HepG2 (cell line): ENCODE measurements around the gene ST6GALNAC4. TPM values are rescaled to one million over a fixed set of nuclear protein-coding genes. Genes with fewer than 3 reads are reported as not detected.

Experiments
- ATAC-seq: fragments of 200-7000 bp; cut with Tn5 transposase; 3 replicates; pipeline ENCODE4 v1.9.1; 2020; ENCODE audit warnings: mild to moderate bottlenecking, moderate library complexity
- BruUV-seq: library from RNA; stranded (reverse); fragments of 400-500 nt; replicated peaks from 2 replicates; lab custom pipeline; 2021; lab: Mats Ljungman, UMichigan
- CTCF ChIA-PET: fragments of 300-600 bp; formaldehyde crosslinking; extraction: SDS; loops from one replicate; lab custom pipeline; 2021; ENCODE audit warnings: low total read pairs, inconsistent platforms, low intra/inter-chr PET ratio; lab: Yijun Ruan, JAX
- POLR2A ChIA-PET: fragments of 350-600 bp; sonication (Branson Sonifier 250); formaldehyde crosslinking; loops from one replicate; lab custom pipeline; 2020; ENCODE audit warnings: antibody characterized with exemption, inconsistent platforms; lab: Yijun Ruan, JAX
- DNase-seq: peaks from one replicate; pipeline ENCODE4 v3.0.0-alpha.2; 2015; ENCODE audit warnings: low spot score
- FAIRE-seq: peaks from 3 replicates; lab custom pipeline; 2011; peaks lifted over from hg19 to GRCh38; lab: Jason Lieb, UNC
- H2AFZ ChIP-seq: one replicate; pipeline ENCODE4 v1.6.1; 2011; ENCODE audit warnings: low read length, inconsistent platforms
- H3K27ac ChIP-seq: fragments of 300-600 bp; 3 replicates; pipeline ENCODE4 v1.8.0; 2011; ENCODE audit warnings: mixed run types, mild to moderate bottlenecking, mixed read lengths, low read length, inconsistent platforms; ENCODE audit not compliant: insufficient read depth; ENCODE audit errors: extremely low read length
- H3K27me3 ChIP-seq, 2 experiments: fragments of 200-600 bp in 1 of 2; 2 replicates in 1 of 2; 3 replicates in 1 of 2; pipeline versions ENCODE4 v1.6.0 to v1.8.0; 2011; ENCODE audit warnings: low read length in 2 of 2, mild to moderate bottlenecking in 2 of 2, moderate library complexity in 2 of 2, inconsistent platforms in 1 of 2; ENCODE audit not compliant: insufficient read depth in 2 of 2, control insufficient read depth in 1 of 2
- H3K36me3 ChIP-seq, 2 experiments: fragments of 200-600 bp in 1 of 2; replicated peaks in 1 of 2; 2 replicates in 1 of 2; 3 replicates in 1 of 2; pipeline versions ENCODE4 v1.5.1 to v1.8.0; 2011; ENCODE audit warnings: low read length in 2 of 2, inconsistent platforms in 1 of 2; ENCODE audit not compliant: insufficient read depth in 2 of 2, control insufficient read depth in 1 of 2
- H3K4me1 ChIP-seq: 2 replicates; pipeline ENCODE4 v1.5.1; 2012; ENCODE audit warnings: low read length, inconsistent platforms; ENCODE audit not compliant: insufficient read depth
- H3K4me2 ChIP-seq: 2 replicates; pipeline ENCODE4 v1.6.0; 2011; ENCODE audit warnings: low read depth, low read length, inconsistent platforms
- H3K4me3 ChIP-seq, 3 experiments: fragments of 200-600 bp in 1 of 3; sonication (generic), shearing (Covaris generic) in 1 of 3; replicated peaks in 1 of 3; 2 replicates each; pipeline ENCODE4 v1.5.1; 2011 to 2016; ENCODE audit warnings: low read length in 3 of 3, inconsistent platforms in 2 of 3, low read depth in 2 of 3, mild to moderate bottlenecking in 2 of 3, control low read depth in 1 of 3, mixed read lengths in 1 of 3; ENCODE audit not compliant: insufficient read depth in 1 of 3
- H3K79me2 ChIP-seq: one replicate; pipeline ENCODE4 v1.6.1; 2011; ENCODE audit warnings: low read length, inconsistent platforms; ENCODE audit not compliant: insufficient read depth
- H3K9ac ChIP-seq: 2 replicates; pipeline ENCODE4 v1.6.0; 2011; ENCODE audit warnings: mild to moderate bottlenecking, low read depth, low read length, inconsistent platforms; ENCODE audit not compliant: insufficient read depth
- H3K9me3 ChIP-seq: 2 replicates; pipeline ENCODE4 v1.5.1; 2012; ENCODE audit warnings: mild to moderate bottlenecking, low read length
- H4K20me1 ChIP-seq: 2 replicates; pipeline ENCODE4 v1.6.0; 2011; ENCODE audit warnings: inconsistent platforms, mild to moderate bottlenecking, low read length, moderate library complexity; ENCODE audit not compliant: insufficient read depth
- AKAP8 ChIP-seq: sonication (generic); formaldehyde crosslinking; IDR thresholded peaks from 2 replicates; pipeline ENCODE4 v1.5.1; 2020; ENCODE audit warnings: mild to moderate bottlenecking, missing genetic modification reagents
- BHLHE40 ChIP-seq: IDR thresholded peaks from 2 replicates; pipeline ENCODE4 v1.6.1; 2011; ENCODE audit warnings: low read length, improper control_type of control experiment
- CBX5 ChIP-seq: sonication (generic); formaldehyde crosslinking; IDR thresholded peaks from 2 replicates; pipeline ENCODE4 v1.4.0; 2020; ENCODE audit warnings: missing genetic modification reagents, borderline replicate concordance
- ETV5 ChIP-seq: IDR thresholded peaks from 2 replicates; pipeline ENCODE4 v1.6.1; 2018; ENCODE audit warnings: missing biosample characterization, missing genetic modification reagents, inconsistent platforms, borderline replicate concordance
- GATAD2A ChIP-seq: IDR thresholded peaks from 2 replicates; pipeline ENCODE4 v1.6.1; 2016
- HNRNPL ChIP-seq: fragments of 200-400 bp; formaldehyde crosslinking; IDR thresholded peaks from 2 replicates; pipeline ENCODE4 v1.6.1; 2017; ENCODE audit warnings: mild to moderate bottlenecking, low read depth, low read length
- KDM2A ChIP-seq: sonication (generic); formaldehyde crosslinking; IDR thresholded peaks from 2 replicates; pipeline ENCODE4 v1.4.0; 2020; ENCODE audit warnings: low read depth, missing genetic modification reagents, borderline replicate concordance
- MZF1 ChIP-seq: sonication (generic); formaldehyde crosslinking; IDR thresholded peaks from 2 replicates; pipeline ENCODE4 v1.8.1; 2023; ENCODE audit warnings: mild to moderate bottlenecking, missing genetic modification reagents, borderline replicate concordance
- NR1H2 ChIP-seq: sonication (generic); formaldehyde crosslinking; IDR thresholded peaks from 2 replicates; pipeline ENCODE4 v1.8.1; 2022; ENCODE audit warnings: low read depth, missing genetic modification reagents, borderline replicate concordance
- SAP130 ChIP-seq: IDR thresholded peaks from 2 replicates; pipeline ENCODE4 v1.6.1; 2016; ENCODE audit warnings: low read depth
- TOE1 ChIP-seq: sonication (generic); formaldehyde crosslinking; IDR thresholded peaks from 2 replicates; pipeline ENCODE4 v1.4.0; 2020; ENCODE audit warnings: mild to moderate bottlenecking, missing genetic modification reagents
- ZBTB42 ChIP-seq: sonication (generic); formaldehyde crosslinking; IDR thresholded peaks from 2 replicates; pipeline ENCODE4 v1.5.0; 2020; ENCODE audit warnings: mild to moderate bottlenecking, missing genetic modification reagents
- ZBTB7A ChIP-seq: sonication (generic); formaldehyde crosslinking; IDR thresholded peaks from 2 replicates; pipeline ENCODE4 v1.8.0; 2022; ENCODE audit warnings: mild to moderate bottlenecking, missing genetic modification reagents
- ZFY ChIP-seq: sonication (generic); formaldehyde crosslinking; IDR thresholded peaks from 2 replicates; pipeline ENCODE4 v1.4.0; 2020; ENCODE audit warnings: missing genetic modification reagents
- ZNF605 ChIP-seq: sonication (generic); formaldehyde crosslinking; IDR thresholded peaks from 2 replicates; pipeline ENCODE4 v1.8.0; 2022; ENCODE audit warnings: mild to moderate bottlenecking, missing genetic modification reagents
- ZNF746 ChIP-seq: sonication (generic); formaldehyde crosslinking; IDR thresholded peaks from 2 replicates; pipeline ENCODE4 v1.8.0; 2022; ENCODE audit warnings: mild to moderate bottlenecking, missing genetic modification reagents
- WGBS: methylation state at CpG from one replicate; pipeline ENCODE4 v1.1.6; 2017; ENCODE audit warnings: low lambda C conversion rate; 5-methylcytosine and 5-hydroxymethylcytosine counted together
- in situ Hi-C: cut with HindIII; loops from 2 replicates; pipeline ENCODE4 v1.10.0; 2017; ENCODE audit warnings: low pct_unique_long_range_greater_than_20kb; ENCODE audit not compliant: extremely low pct_ligation_motif_present
- intact Hi-C: fragments of 100-400 bp; cut with micrococcal nuclease; formaldehyde crosslinking; loops from one replicate; pipeline ENCODE4 v1.10.0; 2022; ENCODE audit not compliant: unreplicated experiment
- polyA plus RNA-seq, 8 experiments: library from polyadenylated mRNA; depleted of rRNA in 3 of 8; stranded (reverse) in 7 of 8; unstranded in 1 of 8; fragments of >200 nt; fragmentation: Illumina TruSeq in 4 of 8; extraction: Trizol in 4 of 8; gene quantifications; 2 replicates each; pipeline versions ENCODE4 v1.2.1 to v1.2.3, GENCODE V29; 2011 to 2016; ENCODE audit warnings: low read depth in 4 of 8, missing spikeins in 1 of 8, mixed read lengths in 1 of 8; ENCODE audit not compliant: insufficient read depth in 1 of 8
- total RNA-seq, 5 experiments: library from RNA; depleted of rRNA; stranded (reverse); fragments of >200 nt; fragmentation: Illumina TruSeq; extraction: Trizol; gene quantifications; 2 replicates each; pipeline ENCODE4 v1.2.3, GENCODE V29; 2016; ENCODE audit warnings: low read depth in 1 of 5
- TF ChIP-seq, protein P1 (sequence below): sonication (generic); formaldehyde crosslinking; IDR thresholded peaks from 2 replicates; pipeline ENCODE4 v1.4.0; 2020; ENCODE audit warnings: missing genetic modification reagents
- TF ChIP-seq, protein P2 (sequence below): sonication (generic); formaldehyde crosslinking; IDR thresholded peaks from 2 replicates; pipeline ENCODE4 v1.8.0; 2022; ENCODE audit warnings: low read depth, missing genetic modification reagents
- TF ChIP-seq, protein P3 (sequence below): sonication (generic); formaldehyde crosslinking; IDR thresholded peaks from 2 replicates; pipeline ENCODE4 v1.5.0; 2020; ENCODE audit warnings: mild to moderate bottlenecking, missing genetic modification reagents, moderate library complexity

Gene ST6GALNAC4
- total and polyA plus RNA-seq, 2 of the 13 experiments (the other 11 are each of a cell fraction or from before 2014, with no cell fraction given): 18.8 to 27.7 TPM

DNA sequence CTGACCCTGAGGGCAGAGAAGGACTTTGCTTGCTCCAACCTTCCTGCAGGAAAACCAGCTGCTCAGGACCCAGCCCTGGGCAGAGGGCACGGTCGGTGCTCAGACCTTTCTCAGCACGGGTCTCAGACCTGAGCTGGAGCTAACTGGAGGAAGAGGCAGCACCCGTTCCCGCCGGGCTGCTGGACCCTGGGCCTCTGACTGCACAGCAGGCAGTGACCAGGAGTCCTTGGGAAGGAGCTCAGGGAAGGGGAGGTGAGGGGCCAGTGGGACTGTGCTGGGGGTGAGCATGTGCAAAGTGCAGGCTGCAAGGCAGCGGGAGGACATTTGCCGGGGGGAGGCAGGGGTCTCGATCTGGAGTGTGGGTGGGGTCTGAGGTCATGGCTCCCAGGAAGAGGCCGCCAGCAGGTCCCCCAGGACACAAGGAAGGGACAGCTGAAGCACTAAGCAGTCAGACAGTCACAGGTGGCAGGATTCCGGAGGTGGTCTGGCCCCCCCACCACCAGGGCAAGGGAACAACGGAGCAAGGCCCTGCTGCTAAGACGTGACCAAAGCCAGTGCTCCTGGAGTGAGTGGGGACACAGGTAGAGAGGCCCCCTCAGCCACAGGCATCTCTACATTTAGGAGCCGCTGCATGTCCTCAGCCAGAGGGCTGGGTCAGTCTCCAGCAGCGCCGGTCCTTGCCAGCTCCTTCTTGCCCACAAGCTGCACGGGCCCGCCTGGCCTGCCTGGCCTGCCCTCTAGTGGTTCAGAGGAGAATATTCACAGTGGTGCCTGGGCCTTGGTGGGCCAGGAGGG is 25.6 kb upstream of the ST6GALNAC4 start:
- ChIA-PET POLR2A (interaction anchor here (0.8 to 2.2 kb wide), 4 partner anchors 13 to 125 kb away, joined by 3 to 6 read pairs (median 4); partner anchors contain the start of genes NAIF1 and SLC25A25), CTCF (interaction anchor here (1.1 to 2.9 kb wide), 3 partner anchors 10 to 93 kb away, joined by 3 to 28 read pairs (median 7); no protein-coding TSS in a partner anchor)
- FAIRE-seq: no peak
- H3K9ac ChIP-seq: no peak overlapping the region
- H3K79me2 ChIP-seq: peaks cover 17% of the 10 kb centered on the region
- H3K4me1 ChIP-seq: peaks cover 36% of the 10 kb centered on the region
- 84% methylated on average over 11 of the region's 18 CpGs for WGBS
- no peaks in the 10 kb centered on the region; a peak in 1 of 5 replicates for H3K27me3 ChIP-seq
- peak; percentile 71 for ATAC-seq
- H3K9me3 ChIP-seq: no peaks in the 10 kb centered on the region
- peaks cover 7% of the 10 kb centered on the region for H4K20me1 ChIP-seq
- no TSS peak for BruUV-seq
- H2AFZ ChIP-seq: no peak overlapping the region
- in situ Hi-C loops (no loop called here), intact Hi-C loops (loop anchor here (2.0 to 10.0 kb wide), 3 partner anchors 35 to 172 kb away; no protein-coding TSS in a partner anchor)
- peak; percentile 43 for DNase-seq
- no peak overlapping the region for H3K4me3 ChIP-seq
- peaks cover 17 to 52% of the 10 kb centered on the region in 2 experiments; a peak in 4 of 5 replicates for H3K36me3 ChIP-seq
- peak overlapping the region; percentile 4 for H3K27ac ChIP-seq
- H3K4me2 ChIP-seq: no peak overlapping the region
- TF ChIP-seq BHLHE40 (peak; percentile 16; the same call in 1 of the 2 replicates), ZBTB7A (CRISPR knock-in tag) (peak; percentile 80), ETV5 (CRISPR knock-in tag) (0 out of 2 replicates have a peak, but pooled peaks have one; percentile 12), GATAD2A (0 out of 2 replicates have a peak, but pooled peaks have one; percentile 14), ZNF746 (CRISPR knock-in tag) (no peak), ZBTB42 (CRISPR knock-in tag) (no peak), ZNF605 (0 out of 2 replicates have a peak, but pooled peaks have one; percentile 57), CBX5 (peak; percentile 33; the same call in 1 of the 2 replicates), HNRNPL (peak; percentile 65; the same call in 1 of the 2 replicates), NR1H2 (CRISPR knock-in tag) (no peak), SAP130 (CRISPR knock-in tag) (0 out of 2 replicates have a peak, but pooled peaks have one; percentile 29), ZFY (peak; percentile 37; the same call in 1 of the 2 replicates), MZF1 (CRISPR knock-in tag) (0 out of 2 replicates have a peak, but pooled peaks have one; percentile 41), TOE1 (CRISPR knock-in tag) (no peak), AKAP8 (CRISPR knock-in tag) (no peak), KDM2A (peak; percentile 50; the same call in 1 of the 2 replicates)
- TF ChIP-seq, protein P1, sequence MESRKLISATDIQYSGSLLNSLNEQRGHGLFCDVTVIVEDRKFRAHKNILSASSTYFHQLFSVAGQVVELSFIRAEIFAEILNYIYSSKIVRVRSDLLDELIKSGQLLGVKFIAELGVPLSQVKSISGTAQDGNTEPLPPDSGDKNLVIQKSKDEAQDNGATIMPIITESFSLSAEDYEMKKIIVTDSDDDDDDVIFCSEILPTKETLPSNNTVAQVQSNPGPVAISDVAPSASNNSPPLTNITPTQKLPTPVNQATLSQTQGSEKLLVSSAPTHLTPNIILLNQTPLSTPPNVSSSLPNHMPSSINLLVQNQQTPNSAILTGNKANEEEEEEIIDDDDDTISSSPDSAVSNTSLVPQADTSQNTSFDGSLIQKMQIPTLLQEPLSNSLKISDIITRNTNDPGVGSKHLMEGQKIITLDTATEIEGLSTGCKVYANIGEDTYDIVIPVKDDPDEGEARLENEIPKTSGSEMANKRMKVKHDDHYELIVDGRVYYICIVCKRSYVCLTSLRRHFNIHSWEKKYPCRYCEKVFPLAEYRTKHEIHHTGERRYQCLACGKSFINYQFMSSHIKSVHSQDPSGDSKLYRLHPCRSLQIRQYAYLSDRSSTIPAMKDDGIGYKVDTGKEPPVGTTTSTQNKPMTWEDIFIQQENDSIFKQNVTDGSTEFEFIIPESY: peak; percentile 39; the same call in 1 of the 2 replicates
- TF ChIP-seq, protein P2, sequence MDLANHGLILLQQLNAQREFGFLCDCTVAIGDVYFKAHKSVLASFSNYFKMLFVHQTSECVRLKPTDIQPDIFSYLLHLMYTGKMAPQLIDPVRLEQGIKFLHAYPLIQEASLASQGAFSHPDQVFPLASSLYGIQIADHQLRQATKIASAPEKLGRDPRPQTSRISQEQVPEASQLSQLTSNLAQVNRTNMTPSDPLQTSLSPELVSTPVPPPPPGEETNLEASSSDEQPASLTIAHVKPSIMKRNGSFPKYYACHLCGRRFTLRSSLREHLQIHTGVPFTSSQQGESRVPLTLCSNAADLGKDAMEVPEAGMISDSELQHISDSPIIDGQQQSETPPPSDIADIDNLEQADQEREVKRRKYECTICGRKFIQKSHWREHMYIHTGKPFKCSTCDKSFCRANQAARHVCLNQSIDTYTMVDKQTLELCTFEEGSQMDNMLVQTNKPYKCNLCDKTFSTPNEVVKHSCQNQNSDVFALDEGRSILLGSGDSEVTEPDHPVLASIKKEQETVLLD (CRISPR knock-in tag): no peak
- TF ChIP-seq, protein P3, sequence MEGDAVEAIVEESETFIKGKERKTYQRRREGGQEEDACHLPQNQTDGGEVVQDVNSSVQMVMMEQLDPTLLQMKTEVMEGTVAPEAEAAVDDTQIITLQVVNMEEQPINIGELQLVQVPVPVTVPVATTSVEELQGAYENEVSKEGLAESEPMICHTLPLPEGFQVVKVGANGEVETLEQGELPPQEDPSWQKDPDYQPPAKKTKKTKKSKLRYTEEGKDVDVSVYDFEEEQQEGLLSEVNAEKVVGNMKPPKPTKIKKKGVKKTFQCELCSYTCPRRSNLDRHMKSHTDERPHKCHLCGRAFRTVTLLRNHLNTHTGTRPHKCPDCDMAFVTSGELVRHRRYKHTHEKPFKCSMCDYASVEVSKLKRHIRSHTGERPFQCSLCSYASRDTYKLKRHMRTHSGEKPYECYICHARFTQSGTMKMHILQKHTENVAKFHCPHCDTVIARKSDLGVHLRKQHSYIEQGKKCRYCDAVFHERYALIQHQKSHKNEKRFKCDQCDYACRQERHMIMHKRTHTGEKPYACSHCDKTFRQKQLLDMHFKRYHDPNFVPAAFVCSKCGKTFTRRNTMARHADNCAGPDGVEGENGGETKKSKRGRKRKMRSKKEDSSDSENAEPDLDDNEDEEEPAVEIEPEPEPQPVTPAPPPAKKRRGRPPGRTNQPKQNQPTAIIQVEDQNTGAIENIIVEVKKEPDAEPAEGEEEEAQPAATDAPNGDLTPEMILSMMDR (CRISPR knock-in tag): peak; percentile 91
